Activated T-cell treated with anti-CD3 and anti-CD28 coated beads for 1 hour (primary cell): ENCODE data around the gene DENND4C.
"Not testable (repeated sequence)": the region's sequence is repeated elsewhere in the genome, so short reads cannot be mapped to it uniquely, and the experiment has no call there.

Source experiments
- DNase-seq: peaks from one replicate; pipeline ENCODE4 v3.0.0-alpha.2; 2020; ENCODE audit warnings: low read depth

The DENND4C gene

GRCh38 chr9:19266778-19267384 lies 36.4 kb downstream of the DENND4C start:
- DNase-seq = not testable (repeated sequence)

- no peak for DNase-seq
These were observed 39.1 kb downstream of the DENND4C start for GRCh38 chr9:19269582-19269981.

GRCh38 chr9:19270421-19270949 lies 40.0 kb downstream of the DENND4C start:
- no peak for DNase-seq

- no peak for DNase-seq
These were observed 40.6 kb downstream of the DENND4C start for GRCh38 chr9:19271081-19271480.

GRCh38 chr9:19281801-19282200 lies 51.3 kb downstream of the DENND4C start:
- DNase-seq = no peak

GRCh38 chr9:19283072-19283710 lies 52.7 kb downstream of the DENND4C start:
- no peak for DNase-seq

GRCh38 chr9:19284729-19285128 lies 54.2 kb downstream of the DENND4C start:
- DNase-seq = no peak

- no peak for DNase-seq
These were observed 56.2 kb downstream of the DENND4C start for GRCh38 chr9:19286634-19287188.

- DNase-seq = no peak
These were observed 57.6 kb downstream of the DENND4C start for GRCh38 chr9:19288081-19288480.

GRCh38 chr9:19290103-19290502 lies 59.6 kb downstream of the DENND4C start:
- no peak for DNase-seq

GRCh38 chr9:19294219-19294618 lies 63.7 kb downstream of the DENND4C start:
- DNase-seq = no peak

- DNase-seq = no peak
These were observed 68.0 kb downstream of the DENND4C start for GRCh38 chr9:19298436-19299000.

- DNase-seq = no peak
These were observed 72.7 kb downstream of the DENND4C start for GRCh38 chr9:19303216-19303615.

GRCh38 chr9:19306568-19306967 lies 76.1 kb downstream of the DENND4C start:
- no peak for DNase-seq

GRCh38 chr9:19310246-19310645 lies 79.8 kb downstream of the DENND4C start:
- DNase-seq = no peak

- DNase-seq = no peak
These were observed 83.1 kb downstream of the DENND4C start for GRCh38 chr9:19313573-19313972.

- no peak for DNase-seq
These were observed 90.0 kb downstream of the DENND4C start for GRCh38 chr9:19320495-19320894.

- DNase-seq = no peak
These were observed 101.4 kb downstream of the DENND4C start for GRCh38 chr9:19331877-19332276.

GRCh38 chr9:19336166-19336565 lies 105.7 kb downstream of the DENND4C start:
- DNase-seq = no peak

GRCh38 chr9:19342947-19343346 lies 112.5 kb downstream of the DENND4C start:
- DNase-seq = no peak

- DNase-seq = no peak
These were observed 128.2 kb downstream of the DENND4C start for GRCh38 chr9:19358701-19359100.

GRCh38 chr9:19369107-19369506 lies 138.6 kb downstream of the DENND4C start:
- DNase-seq = no peak

- no peak for DNase-seq
These were observed 141.4 kb downstream of the DENND4C start for GRCh38 chr9:19371942-19372341.
